GM18511 (cell line): ENCODE measurements around the gene SLC44A3.
"Not testable (repeated sequence)": the region's sequence is repeated elsewhere in the genome, so short reads cannot be mapped to it uniquely, and the experiment has no call there.

Experiments
- ATAC-seq: cut with Tn5 transposase; IDR thresholded peaks from one replicate; pipeline ENCODE4 v1.9.1; 2021; ENCODE audit warnings: mild to moderate bottlenecking, moderate library complexity; ENCODE audit not compliant: unreplicated experiment

Gene SLC44A3

GRCh38 chr1:94832931-94833585 lies 12.9 kb downstream of the SLC44A3 start:
- ATAC-seq: no peak

- ATAC-seq: no peak
Measured at GRCh38 chr1:94836891-94837290, 16.7 kb downstream of the SLC44A3 start.

GRCh38 chr1:94840381-94840780 lies 20.2 kb downstream of the SLC44A3 start:
- not testable (repeated sequence) for ATAC-seq

- ATAC-seq: no peak
Measured at GRCh38 chr1:94840808-94841207, 20.7 kb downstream of the SLC44A3 start.

GRCh38 chr1:94843430-94843829 lies 23.3 kb downstream of the SLC44A3 start:
- ATAC-seq: no peak

- ATAC-seq: no peak
Measured at GRCh38 chr1:94843846-94844245, 23.7 kb downstream of the SLC44A3 start.

- no peak for ATAC-seq
Measured at GRCh38 chr1:94846308-94846707, 26.2 kb downstream of the SLC44A3 start.

GRCh38 chr1:94851571-94851970 lies 31.4 kb downstream of the SLC44A3 start:
- ATAC-seq: no peak

- ATAC-seq: no peak
Measured at GRCh38 chr1:94852788-94853187, 32.6 kb downstream of the SLC44A3 start.

GRCh38 chr1:94854458-94855306 lies 34.5 kb downstream of the SLC44A3 start:
- peak; percentile 99 for ATAC-seq

- no peak for ATAC-seq
Measured at GRCh38 chr1:94855307-94855700, 35.1 kb downstream of the SLC44A3 start.

- no peak for ATAC-seq
Measured at GRCh38 chr1:94856004-94856403, 35.8 kb downstream of the SLC44A3 start.

GRCh38 chr1:94856868-94857267 lies 36.7 kb downstream of the SLC44A3 start:
- ATAC-seq: no peak

- no peak for ATAC-seq
Measured at GRCh38 chr1:94858276-94858675, 38.1 kb downstream of the SLC44A3 start.

GRCh38 chr1:94859174-94859573 lies 39.0 kb downstream of the SLC44A3 start:
- no peak for ATAC-seq

- no peak for ATAC-seq
Measured at GRCh38 chr1:94862718-94863117, 42.6 kb downstream of the SLC44A3 start.

GRCh38 chr1:94863297-94863911 lies 43.2 kb downstream of the SLC44A3 start:
- ATAC-seq: no peak

- no peak for ATAC-seq
Measured at GRCh38 chr1:94863919-94864318, 43.8 kb downstream of the SLC44A3 start.

GRCh38 chr1:94864821-94865220 lies 44.7 kb downstream of the SLC44A3 start:
- no peak for ATAC-seq

- ATAC-seq: no peak
Measured at GRCh38 chr1:94865360-94865759, 45.2 kb downstream of the SLC44A3 start.

GRCh38 chr1:94866164-94866807 lies 46.1 kb downstream of the SLC44A3 start:
- no peak for ATAC-seq
